NCI-H2196 treated with DMSO at 0.1 percent for 48 hours (cell line): ENCODE data around the gene WEE1.
"Not testable (repeated sequence)": the region's sequence is repeated elsewhere in the genome, so short reads cannot be mapped to it uniquely, and the experiment has no call there.

ENCODE experiments used
- DNase-seq: peaks from one replicate; lab custom pipeline; 2025; ENCODE audit not compliant: unreplicated experiment; lab: John Stamatoyannopoulos, UW

The WEE1 gene

GRCh38 chr11:9573052-9573774 lies at the start of gene WEE1:
TSS of gene WEE1 (plus strand) at chr11:9573670. CDS start at chr11:9573934, 264 bp downstream.
- DNase-seq: peak; percentile 94

DNA sequence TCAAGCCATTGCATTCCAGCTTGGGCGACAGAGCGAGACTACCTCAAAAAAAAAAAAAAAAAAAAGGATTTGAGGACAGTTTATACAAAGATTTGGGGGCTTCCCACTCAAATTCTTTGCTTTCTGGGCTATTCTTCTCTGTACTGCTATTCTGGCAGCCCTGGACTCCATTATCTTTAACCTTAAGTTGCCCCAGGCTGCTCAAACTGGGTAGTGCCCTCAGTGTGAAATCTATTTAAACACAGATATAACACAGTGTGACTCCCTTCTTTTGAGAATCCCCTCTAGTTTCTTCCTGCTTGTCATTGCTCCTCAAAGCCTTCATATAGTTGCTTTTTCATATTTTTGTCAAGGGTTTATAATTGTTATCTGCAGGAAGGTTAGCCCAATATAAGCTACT lies 49.5 kb upstream of the WEE1 start:
- no peak for DNase-seq

GRCh38 chr11:9525116-9525515 lies 48.4 kb upstream of the WEE1 start:
- no peak for DNase-seq

- DNase-seq: no peak
Observed at GRCh38 chr11:9527481-9528135, 45.9 kb upstream of the WEE1 start.

DNA sequence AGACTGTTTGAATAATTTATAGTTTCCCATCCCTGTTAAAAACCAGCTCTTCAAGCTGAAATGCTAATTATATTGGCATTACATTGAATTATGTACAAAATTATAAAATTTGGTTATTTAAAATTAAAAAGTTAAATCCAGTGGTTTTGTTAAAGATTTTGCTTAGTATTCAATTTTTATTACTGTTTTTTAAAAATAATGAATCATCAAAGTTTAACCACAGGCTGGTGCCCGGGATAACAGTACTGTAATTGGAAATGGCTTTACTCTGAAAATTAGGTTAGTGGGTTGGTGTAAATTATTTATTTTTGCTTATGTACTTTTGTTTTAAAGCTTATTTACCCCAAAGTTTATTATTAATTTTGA lies 45.4 kb upstream of the WEE1 start:
- no peak for DNase-seq

DNA sequence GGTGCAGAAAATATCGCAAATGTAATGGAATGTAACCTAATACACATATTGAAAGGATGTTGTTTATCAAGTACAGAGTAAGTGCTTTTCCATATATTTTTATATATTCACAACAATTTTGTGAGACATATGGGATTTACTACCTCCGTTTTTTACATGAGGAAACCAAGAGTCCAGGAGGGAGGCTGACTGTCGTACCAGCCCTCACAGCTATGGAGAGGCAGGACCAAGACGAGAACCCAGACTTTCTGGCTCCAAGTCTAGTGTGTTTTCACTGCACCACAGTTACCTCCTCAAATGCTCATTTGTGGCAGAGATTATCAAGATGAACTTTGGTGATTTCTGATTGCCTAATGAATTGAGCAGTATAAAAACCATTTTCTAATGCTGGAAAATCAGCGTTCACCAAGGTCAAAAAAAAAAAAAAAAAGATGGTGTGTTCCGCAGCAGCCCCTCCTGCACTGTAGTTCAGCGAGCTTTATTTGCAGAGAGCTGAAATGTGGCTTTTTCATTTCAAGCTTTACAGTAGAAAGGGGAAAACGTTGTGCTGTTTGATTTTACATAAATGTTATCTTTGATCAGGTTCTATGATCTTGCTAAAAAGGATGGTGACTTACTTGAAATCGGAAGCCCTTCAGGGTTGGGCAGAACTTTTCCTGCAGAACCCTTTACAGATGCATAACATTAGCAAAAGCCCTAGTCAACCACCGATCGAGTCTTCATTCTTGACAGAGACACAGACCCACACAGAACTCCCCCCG lies 44.7 kb upstream of the WEE1 start:
- DNase-seq: no peak

DNA sequence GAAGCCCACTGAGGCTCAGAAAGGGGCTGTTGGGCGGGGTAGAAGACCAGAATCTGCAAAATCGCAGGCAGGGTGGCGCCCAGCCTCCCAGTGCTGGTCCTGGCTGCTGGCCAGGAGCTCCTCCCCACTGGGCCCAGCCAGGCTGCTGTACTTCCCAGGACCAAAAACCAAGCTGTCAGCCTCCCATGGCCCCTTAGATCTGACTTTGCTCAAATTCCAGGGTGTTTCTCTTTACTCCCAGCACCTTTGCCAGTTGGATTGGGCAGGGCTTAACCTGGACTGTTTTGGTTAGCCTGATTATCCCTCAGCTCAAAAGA lies 44.2 kb upstream of the WEE1 start:
- no peak for DNase-seq

- no peak for DNase-seq
Observed at GRCh38 chr11:9530020-9530621, 43.3 kb upstream of the WEE1 start.

GRCh38 chr11:9530901-9531625 lies 42.4 kb upstream of the WEE1 start:
- DNase-seq: no peak

GRCh38 chr11:9533058-9533457 lies 40.4 kb upstream of the WEE1 start:
- DNase-seq: no peak

DNA sequence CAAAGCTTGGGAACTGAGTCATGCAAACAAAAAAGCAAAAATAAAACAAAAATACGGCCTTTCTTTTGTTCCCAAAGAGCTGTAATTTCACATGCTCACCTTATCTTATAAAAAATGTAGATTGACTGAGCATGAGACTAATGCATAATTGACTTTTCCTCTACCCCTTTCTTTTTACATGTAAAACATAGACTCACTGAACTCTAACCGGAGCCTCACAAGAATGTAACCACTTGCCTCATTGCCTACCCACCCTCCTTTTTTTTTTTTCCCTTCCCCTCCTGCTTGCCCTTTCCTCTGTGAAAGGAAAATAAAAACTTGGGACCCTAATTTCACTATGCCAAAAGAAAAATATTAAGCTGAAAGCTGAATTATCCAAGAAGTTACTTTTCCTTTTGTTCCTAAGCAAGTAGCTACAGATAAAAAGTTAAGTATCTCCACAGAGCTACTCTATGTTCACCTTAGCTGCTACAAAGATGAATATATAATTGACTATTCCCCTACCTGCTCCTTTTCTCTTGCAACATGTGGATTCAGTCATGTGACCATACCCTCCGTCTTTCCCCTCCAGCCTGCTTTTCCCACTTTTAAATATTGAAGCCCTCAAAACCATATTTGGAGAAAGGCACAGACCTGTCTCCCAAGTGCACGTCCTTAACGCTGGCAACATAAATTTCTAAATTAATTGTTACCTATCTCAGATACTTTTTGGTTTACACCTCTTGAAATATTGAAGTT lies 39.6 kb upstream of the WEE1 start:
- DNase-seq: no peak

DNA sequence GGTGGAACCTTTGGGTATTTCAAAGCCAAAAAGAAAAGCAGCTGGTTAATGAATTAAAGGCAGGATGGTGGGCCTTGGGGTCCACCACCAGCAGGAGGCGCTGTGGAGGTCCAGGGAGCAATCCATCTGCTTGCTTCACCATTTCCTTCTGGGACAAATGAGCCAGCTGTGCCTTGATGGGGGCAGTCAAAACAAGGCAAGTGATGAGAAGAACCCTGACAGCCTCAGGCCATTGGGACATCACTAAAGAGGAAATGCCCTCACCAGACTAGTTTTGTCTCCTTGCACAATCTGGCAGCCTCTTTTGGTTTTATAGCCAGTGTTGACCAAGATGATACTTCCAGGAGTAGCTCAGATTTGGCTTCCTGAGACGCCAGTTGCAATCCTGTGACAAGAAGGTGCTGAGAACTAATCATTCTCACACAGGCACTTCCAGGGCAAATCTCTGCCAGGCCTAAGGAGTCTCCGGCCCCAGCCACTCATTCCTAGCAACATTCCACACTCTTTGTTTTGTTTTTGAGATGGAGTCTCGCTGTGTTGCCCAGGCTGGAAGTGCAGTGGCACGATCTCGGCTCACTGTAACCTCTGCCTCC lies 38.2 kb upstream of the WEE1 start:
- DNase-seq: no peak

DNA sequence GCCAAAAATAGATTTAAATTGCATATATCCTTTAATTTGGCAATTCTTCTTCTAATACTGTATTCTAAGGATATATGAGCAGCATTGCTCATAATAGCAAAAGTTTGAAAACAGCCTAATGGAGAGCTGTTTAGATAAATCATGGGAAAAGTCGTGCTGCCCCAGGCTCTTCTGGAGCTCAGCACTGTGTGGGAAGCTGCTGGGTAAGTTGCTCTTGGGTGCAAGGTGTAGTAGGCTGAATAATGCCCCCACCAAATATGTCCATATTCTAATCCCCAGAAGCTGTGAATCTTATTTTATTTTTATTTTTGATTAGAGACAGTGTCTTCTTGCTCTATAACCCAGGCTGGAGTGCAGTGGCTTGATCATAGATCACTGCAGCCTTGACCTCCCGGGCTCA lies 34.9 kb upstream of the WEE1 start:
- DNase-seq: no peak

DNA sequence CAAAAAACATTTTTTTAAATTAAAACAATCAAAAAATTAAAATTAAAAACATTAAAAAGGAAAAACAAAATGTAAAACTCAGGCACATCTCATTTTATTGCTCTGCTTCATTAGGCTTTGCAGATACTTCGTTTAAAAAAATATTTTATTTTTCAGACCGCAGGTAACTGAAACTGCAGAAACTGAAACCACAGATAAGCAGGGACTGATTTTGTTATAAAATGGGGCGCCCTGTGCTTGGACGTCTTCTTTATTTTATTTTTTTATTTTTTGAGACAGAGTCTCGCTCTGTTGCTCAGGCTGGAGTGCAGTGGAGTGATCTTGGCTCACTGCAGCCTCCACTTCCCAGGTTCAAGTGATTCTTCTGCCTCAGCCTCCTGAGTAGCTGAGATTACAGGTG lies 24.3 kb upstream of the WEE1 start:
- DNase-seq: not testable (repeated sequence)

- no peak for DNase-seq
Observed at GRCh38 chr11:9550191-9550628, 23.3 kb upstream of the WEE1 start.

GRCh38 chr11:9561279-9561982 lies 12.0 kb upstream of the WEE1 start:
- no peak for DNase-seq

DNA sequence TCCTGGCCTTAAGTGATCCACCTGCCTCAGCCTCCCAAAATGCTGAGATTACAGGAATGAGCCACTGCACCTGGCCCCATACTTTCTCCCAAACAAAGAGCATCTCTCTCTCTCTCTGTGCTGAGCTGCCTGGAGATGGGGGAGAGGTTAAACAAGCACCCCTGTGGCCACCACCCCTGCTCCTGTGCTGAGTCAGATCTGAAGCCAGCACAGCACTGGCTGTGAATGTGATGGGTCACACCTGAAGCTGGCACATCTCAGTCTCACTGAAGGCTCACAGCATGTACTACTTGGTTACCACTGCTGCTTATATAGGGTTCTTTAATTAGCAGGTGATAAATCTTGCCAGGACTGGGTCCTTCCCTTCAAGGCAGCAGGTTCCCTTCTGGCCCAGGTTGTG lies 10.8 kb upstream of the WEE1 start:
- DNase-seq: no peak

DNA sequence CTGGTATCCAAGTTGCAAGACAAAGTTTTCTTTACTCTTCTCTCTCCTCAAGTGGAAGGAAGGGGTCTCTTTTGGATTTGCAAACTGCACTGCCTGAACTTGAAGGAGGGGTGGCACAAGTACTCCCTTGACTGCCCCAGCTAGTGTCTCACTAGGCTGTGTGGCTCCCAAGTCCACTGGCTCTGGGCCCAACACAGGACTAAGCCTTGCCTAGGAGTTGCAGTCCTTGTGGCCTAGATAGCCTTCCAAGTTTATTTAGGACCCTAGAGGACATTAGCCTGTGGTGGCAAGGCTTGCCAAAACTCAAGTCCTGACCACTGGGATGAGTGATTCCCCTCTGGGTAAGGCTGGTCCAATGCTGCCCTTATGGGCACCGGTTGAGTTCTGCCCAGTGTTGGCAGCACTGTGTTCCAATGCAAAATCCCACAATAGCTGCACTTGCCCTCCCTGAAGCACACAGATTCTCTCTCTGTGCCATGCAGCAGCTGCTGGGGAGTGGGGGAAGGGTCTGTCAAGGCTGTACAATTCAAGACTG lies 10.2 kb upstream of the WEE1 start:
- no peak for DNase-seq
